CD14-positive monocyte (primary cell): ENCODE measurements around the gene ZBTB1. TPM values are rescaled to one million over a fixed set of nuclear protein-coding genes. Genes with fewer than 3 reads are reported as not detected.

Experiments
- DNase-seq, 3 donors: peaks; one replicate each; pipeline ENCODE4 v3.0.0-alpha.2; 2011 to 2022
- H2AFZ ChIP-seq: 2 replicates; pipeline ENCODE4 v1.6.0; 2012; ENCODE audit warnings: mild to moderate bottlenecking, low read depth, low read length, inconsistent platforms; ENCODE audit not compliant: insufficient read depth, poor library complexity, severe bottlenecking
- H3K27ac ChIP-seq, 2 donors: 1 replicate in 1 of 2; 2 replicates in 1 of 2; pipeline ENCODE4 v1.5.1; 2012 to 2013; ENCODE audit warnings: low read length in 2 of 2, control low read depth in 1 of 2, inconsistent platforms in 1 of 2, low read depth in 1 of 2, mild to moderate bottlenecking in 1 of 2
- H3K27me3 ChIP-seq, 2 donors: one replicate each; pipeline versions ENCODE4 v1.6.0 to v1.6.1; 2011 to 2013; ENCODE audit warnings: low read length in 2 of 2; ENCODE audit not compliant: control insufficient read depth in 2 of 2, insufficient read depth in 2 of 2
- H3K36me3 ChIP-seq, 2 donors: replicated peaks in 1 of 2; 1 replicate in 1 of 2; 2 replicates in 1 of 2; pipeline versions ENCODE4 v1.5.1 to v1.6.1; 2012 to 2013; ENCODE audit warnings: low read length in 2 of 2, control low read depth in 1 of 2, inconsistent platforms in 1 of 2, mild to moderate bottlenecking in 1 of 2; ENCODE audit not compliant: insufficient read depth in 2 of 2, control insufficient read depth in 1 of 2
- H3K4me1 ChIP-seq, 2 donors: 1 replicate in 1 of 2; 2 replicates in 1 of 2; pipeline versions ENCODE4 v1.5.1 to v1.6.1; 2012 to 2013; ENCODE audit warnings: low read length in 2 of 2, control low read depth in 1 of 2, inconsistent platforms in 1 of 2, mild to moderate bottlenecking in 1 of 2, moderate library complexity in 1 of 2; ENCODE audit not compliant: insufficient read depth in 2 of 2, control insufficient read depth in 1 of 2
- H3K4me2 ChIP-seq: replicated peaks from 2 replicates; pipeline ENCODE3; 2012; ENCODE audit warnings: low read length, moderate library complexity, mild to moderate bottlenecking; ENCODE audit not compliant: poor library complexity, severe bottlenecking; ENCODE audit errors: extremely low read depth
- H3K4me3 ChIP-seq, 3 experiments: fragments of 200-600 bp in 1 of 3; sonication (generic) in 1 of 3; replicated peaks in 1 of 3; 1 replicate in 2 of 3; 2 replicates in 1 of 3; pipeline ENCODE4 v1.5.1; 2011 to 2013; ENCODE audit warnings: low read length in 3 of 3, mild to moderate bottlenecking in 3 of 3, control low read depth in 2 of 3, low read depth in 2 of 3, inconsistent platforms in 1 of 3, moderate library complexity in 1 of 3
- H3K79me2 ChIP-seq: 2 replicates; pipeline ENCODE4 v1.6.0; 2012; ENCODE audit warnings: mild to moderate bottlenecking, control low read depth, inconsistent platforms, low read length, moderate library complexity; ENCODE audit not compliant: insufficient read depth
- H3K9ac ChIP-seq: 2 replicates; pipeline ENCODE4 v1.6.0; 2017; ENCODE audit warnings: low read length, mild to moderate bottlenecking; ENCODE audit not compliant: insufficient read depth, poor library complexity, severe bottlenecking
- H3K9me3 ChIP-seq, 2 donors: replicated peaks in 1 of 2; 1 replicate in 1 of 2; 2 replicates in 1 of 2; pipeline versions ENCODE4 v1.5.1 to v1.6.1; 2012 to 2013; ENCODE audit warnings: low read length in 2 of 2, control low read depth in 1 of 2; ENCODE audit not compliant: control insufficient read depth in 1 of 2, insufficient read depth in 1 of 2
- H4K20me1 ChIP-seq: 2 replicates; pipeline ENCODE4 v1.6.0; 2012; ENCODE audit warnings: mild to moderate bottlenecking, low read length, control low read depth, moderate library complexity; ENCODE audit not compliant: insufficient read depth
- H3K27ac Mint-ChIP-seq, 7 donors: one replicate each; pipeline ENCODE4 v1.8.0; 2020; ENCODE audit warnings: mild to moderate bottlenecking in 7 of 7, mixed read lengths in 7 of 7, moderate library complexity in 6 of 7, inconsistent platforms in 2 of 7
- H3K27me3 Mint-ChIP-seq, 3 donors: one replicate each; pipeline ENCODE4 v1.8.0; 2021 to 2022; ENCODE audit warnings: low read depth in 3 of 3, mild to moderate bottlenecking in 3 of 3, mixed read lengths in 3 of 3, moderate library complexity in 3 of 3, inconsistent platforms in 1 of 3
- H3K36me3 Mint-ChIP-seq, 2 donors: one replicate each; pipeline ENCODE4 v1.8.0; 2020; ENCODE audit warnings: mixed read lengths in 2 of 2, inconsistent platforms in 1 of 2, mild to moderate bottlenecking in 1 of 2
- H3K4me1 Mint-ChIP-seq: one replicate; pipeline ENCODE4 v1.8.0; 2020; ENCODE audit warnings: mild to moderate bottlenecking, mixed read lengths
- H3K4me3 Mint-ChIP-seq, 2 donors: one replicate each; pipeline ENCODE4 v1.8.0; 2020; ENCODE audit warnings: mild to moderate bottlenecking in 2 of 2, mixed read lengths in 2 of 2, moderate library complexity in 1 of 2
- H3K9me3 Mint-ChIP-seq, 7 donors: one replicate each; pipeline ENCODE4 v1.8.0; 2020 to 2022; ENCODE audit warnings: mixed read lengths in 7 of 7, mild to moderate bottlenecking in 6 of 7, moderate library complexity in 6 of 7, inconsistent platforms in 2 of 7
- CTCF ChIP-seq: fragments of 200-600 bp; IDR thresholded peaks from one replicate; pipeline ENCODE4 v1.8.0; 2022; ENCODE audit warnings: antibody characterized with exemption, mild to moderate bottlenecking
- WGBS: methylation state at CpG from one replicate; pipeline ENCODE4 v1.1.5; 2013; ENCODE audit warnings: missing lambda C conversion rate; ENCODE audit not compliant: insufficient coverage; 5-methylcytosine and 5-hydroxymethylcytosine counted together
- intact Hi-C, 2 donors: fragments of 100-400 bp; cut with micrococcal nuclease; formaldehyde crosslinking; loops; one replicate each; pipeline versions ENCODE4 v1.15.0 to v1.15.1; 2023
- polyA plus RNA-seq, 3 donors: library from polyadenylated mRNA; depleted of rRNA in 1 of 3; unstranded in 2 of 3; stranded (reverse) in 1 of 3; fragments of 300-500 nt in 2 of 3; fragments of >200 nt in 1 of 3; fragmentation: Illumina TruSeq in 2 of 3; gene quantifications; 1 replicate in 2 of 3; 2 replicates in 1 of 3; pipeline ENCODE4 v1.2.3, GENCODE V29; 2012 to 2021

The ZBTB1 gene
- polyA plus RNA-seq, 3 donors, result 27.7 to 45.4 (median 33.4) TPM

GRCh38 chr14:64459405-64460136 is 45.0 kb upstream of the ZBTB1 start:
- Mint-ChIP-seq H3K4me3 (no peak overlapping the region), H3K36me3 (peaks cover 31 to 57% of the 10 kb centered on the region in 2 donors), H3K27ac (peak overlapping the region in 3 of 7 donors; percentile 12 to 43 (median 18)), H3K9me3 (no peaks in the 10 kb centered on the region), H3K4me1 (peaks cover 18% of the 10 kb centered on the region), H3K27me3 (peaks cover 8 to 13% (median 10%) of the 10 kb centered on the region in 3 donors)
- H3K9me3 ChIP-seq, result no peaks in the 10 kb centered on the region
- H3K4me1 ChIP-seq, result peaks cover 11 to 12% of the 10 kb centered on the region in 2 donors
- no peak overlapping the region for H2AFZ ChIP-seq
- no peaks in the 10 kb centered on the region for H3K79me2 ChIP-seq
- H3K4me3 ChIP-seq, result no peak overlapping the region
- peaks cover 6 to 9% of the 10 kb centered on the region in 2 donors for H3K27me3 ChIP-seq
- H4K20me1 ChIP-seq, result no peaks in the 10 kb centered on the region
- H3K36me3 ChIP-seq, result peaks cover 15 to 31% of the 10 kb centered on the region in 2 donors
- H3K4me2 ChIP-seq, result no peak overlapping the region
- no peak for TF ChIP-seq CTCF
- no peak overlapping the region for H3K27ac ChIP-seq
- no peak for DNase-seq
- H3K9ac ChIP-seq, result no peak overlapping the region
- intact Hi-C loops, result no loop called here
- no CpG with 5 or more reads among the region's 4 CpGs for WGBS

GRCh38 chr14:64461221-64461620 is 43.3 kb upstream of the ZBTB1 start:
- Mint-ChIP-seq H3K4me1 (peaks cover 30% of the 10 kb centered on the region), H3K9me3 (peaks cover 0 to 8% (median 2%) of the 10 kb centered on the region in 7 donors), H3K27me3 (peaks cover 21 to 28% (median 23%) of the 10 kb centered on the region in 3 donors), H3K27ac (no peak overlapping the region), H3K4me3 (no peak overlapping the region), H3K36me3 (peaks cover 20 to 46% of the 10 kb centered on the region in 2 donors)
- Histone ChIP-seq H3K9ac (no peak overlapping the region), H3K4me2 (no peak overlapping the region), H3K36me3 (peaks cover 5 to 15% of the 10 kb centered on the region in 2 donors), H3K4me1 (peaks cover 25 to 27% of the 10 kb centered on the region in 2 donors), H2AFZ (no peak overlapping the region), H4K20me1 (no peaks in the 10 kb centered on the region), H3K27me3 (peaks cover 20 to 24% of the 10 kb centered on the region in 2 donors), H3K4me3 (no peak overlapping the region), H3K79me2 (no peaks in the 10 kb centered on the region), H3K27ac (no peak overlapping the region), H3K9me3 (no peaks in the 10 kb centered on the region)
- WGBS, result 100% methylated on average over 1 of the region's 3 CpGs
- no peak for TF ChIP-seq CTCF
- DNase-seq, result no peak
- intact Hi-C loops, result no loop called here
